Measurements from ENCODE around the gene DDX39B. TPM values are rescaled to one million over a fixed set of nuclear protein-coding genes. Genes with fewer than 3 reads are reported as not detected.

Gene DDX39B
- total RNA-seq: 222 and 273 TPM in 2 replicates

GRCh38 chr6:31541658-31542521, at the start of gene DDX39B:
TSS of gene DDX39B (minus strand) at chr6:31542003. CDS start at chr6:31540532, 1,471 bp downstream.

GRCh38 chr6:31586008-31586407, 44.2 kb upstream of the DDX39B start, which contains the start of gene LST1:
TSS of gene LST1 (plus strand) at chr6:31586277. CDS start at chr6:31587300, 1,023 bp downstream.

GRCh38 chr6:31582230-31582643, 40.4 kb upstream of the DDX39B start, which contains the start of gene LTB:
TSS of gene LTB (minus strand) at chr6:31582424. CDS start at chr6:31582417, 7 bp downstream.

GRCh38 chr6:31575335-31575901, 33.6 kb upstream of the DDX39B start, which contains the start of gene TNF:
TSS of gene TNF (plus strand) at chr6:31575565. CDS start at chr6:31575742, 177 bp downstream.

GRCh38 chr6:31572041-31572911, 30.5 kb upstream of the DDX39B start, which contains the start of gene LTA:
TSS of gene LTA (plus strand) at chr6:31572289. CDS start at chr6:31572743, 454 bp downstream.

GRCh38 chr6:31546958-31547726, 5.3 kb upstream of the DDX39B start, which contains the start of gene NFKBIL1:
TSS of gene NFKBIL1 (plus strand) at chr6:31547608. CDS start at chr6:31547695, 87 bp downstream.

GRCh38 chr6:31546339-31546957, 4.6 kb upstream of the DDX39B start, which contains the start of gene ATP6V1G2:
TSS of gene ATP6V1G2 (minus strand) at chr6:31546608. CDS start at chr6:31546559, 49 bp downstream.

GRCh38 chr6:31528821-31529328, 12.9 kb downstream of the DDX39B start, which contains the start of gene MCCD1:
TSS of gene MCCD1 (plus strand) at chr6:31528962. CDS start at chr6:31529015, 53 bp downstream.

GRCh38 chr6:31497531-31498476, 44.0 kb downstream of the DDX39B start, which contains the start of gene MICB:
TSS of gene MICB (plus strand) at chr6:31498145. CDS start at chr6:31498194, 49 bp downstream.

Other genes with a start within 250 kb of the DDX39B start
- gene HLA-B, start 184.8 kb downstream of the DDX39B start, total RNA-seq: 405 and 426 TPM in 2 replicates
- 83.3 and 207 TPM in 2 replicates for gene MICA, start 138.4 kb downstream of the DDX39B start, total RNA-seq
- gene MICB, start 43.9 kb downstream of the DDX39B start, total RNA-seq: 6.5 and 9.6 TPM in 2 replicates
- gene MCCD1, start 13.0 kb downstream of the DDX39B start, total RNA-seq: not detected in 2 replicates
- gene ATP6V1G2, start 4.6 kb upstream of the DDX39B start, total RNA-seq: 2.6 and 3.3 TPM in 2 replicates
- 12.0 and 23.5 TPM in 2 replicates for gene NFKBIL1, start 5.6 kb upstream of the DDX39B start, total RNA-seq
- not detected in 2 replicates for gene LTA, start 30.3 kb upstream of the DDX39B start, total RNA-seq
- under 0.01 TPM in 1 of 2 replicates, not detected in the other for gene TNF, start 33.6 kb upstream of the DDX39B start, total RNA-seq
- gene LTB, start 40.4 kb upstream of the DDX39B start, total RNA-seq: not detected in 2 replicates
- gene LST1, start 44.3 kb upstream of the DDX39B start, total RNA-seq: not detected in 2 replicates
- not detected in 2 replicates for gene NCR3, start 51.0 kb upstream of the DDX39B start, total RNA-seq
- not detected in 2 replicates for gene AIF1, start 73.2 kb upstream of the DDX39B start, total RNA-seq
- gene PRRC2A, start 78.7 kb upstream of the DDX39B start, total RNA-seq: 29.1 and 76.5 TPM in 2 replicates
- 116 and 226 TPM in 2 replicates for gene BAG6, start 110.7 kb upstream of the DDX39B start, total RNA-seq
- 0.60 and 0.89 TPM in 2 replicates for gene APOM, start 113.9 kb upstream of the DDX39B start, total RNA-seq
- 16.6 and 22.0 TPM in 2 replicates for gene C6orf47, start 118.8 kb upstream of the DDX39B start, total RNA-seq
- 10.1 and 10.3 TPM in 2 replicates for gene GPANK1, start 123.0 kb upstream of the DDX39B start, total RNA-seq
- gene CSNK2B, start 124.1 kb upstream of the DDX39B start, total RNA-seq: 73.6 and 90.3 TPM in 2 replicates
- 2.9 and 3.0 TPM in 2 replicates for gene LY6G5B, start 128.0 kb upstream of the DDX39B start, total RNA-seq
- 0.51 and 0.59 TPM in 2 replicates for gene LY6G5C, start 139.1 kb upstream of the DDX39B start, total RNA-seq
- 38.6 and 56.1 TPM in 2 replicates for gene ABHD16A, start 161.3 kb upstream of the DDX39B start, total RNA-seq
- gene LY6G6F, start 164.9 kb upstream of the DDX39B start, total RNA-seq: not detected in 2 replicates
- not detected in 2 replicates for gene LY6G6D, start 173.3 kb upstream of the DDX39B start, total RNA-seq
- not detected in 2 replicates for gene LY6G6C, start 179.7 kb upstream of the DDX39B start, total RNA-seq
- gene MPIG6B, start 181.4 kb upstream of the DDX39B start, total RNA-seq: not detected in 2 replicates
- 54.9 and 59.1 TPM in 2 replicates for gene DDAH2, start 187.3 kb upstream of the DDX39B start, total RNA-seq
- 514 and 620 TPM in 2 replicates for gene CLIC1, start 194.5 kb upstream of the DDX39B start, total RNA-seq
- gene MSH5, start 198.0 kb upstream of the DDX39B start, total RNA-seq: 3.6 and 10.9 TPM in 2 replicates
- gene SAPCD1, start 220.7 kb upstream of the DDX39B start, total RNA-seq: 1.2 TPM in 2 replicates
- gene VWA7, start 235.3 kb upstream of the DDX39B start, total RNA-seq: 0.09 TPM in 1 of 2 replicates, not detected in the other